Putamen (tissue), 1 donor: ENCODE data around the gene MARCKSL1.
A peak's percentile ranks its signal among the peaks of the same experiment; 100 is the strongest.
"Not testable (repeated sequence)": the region's sequence is repeated elsewhere in the genome, so short reads cannot be mapped to it uniquely, and the experiment has no call there.

Experiments
- DNase-seq: peaks from one replicate; pipeline ENCODE4 v3.0.0-alpha.2; 2016; ENCODE audit warnings: low spot score

The MARCKSL1 gene

GRCh38 chr1:32335790-32336590 lies at the start of gene MARCKSL1:
MARCKSL1 (minus strand) TSS chr1:32336233; CDS start chr1:32336033, 200 bp downstream.
- peak; percentile 86 for DNase-seq

GRCh38 chr1:32380057-32380456 lies 44.0 kb upstream of the MARCKSL1 start:
- DNase-seq = no peak

GRCh38 chr1:32377541-32378220 lies 41.6 kb upstream of the MARCKSL1 start:
- no peak for DNase-seq

GRCh38 chr1:32376199-32376598 lies 40.2 kb upstream of the MARCKSL1 start:
- no peak for DNase-seq

- DNase-seq = no peak
Measured at GRCh38 chr1:32373996-32374592, 38.1 kb upstream of the MARCKSL1 start.

- no peak for DNase-seq
Measured at GRCh38 chr1:32372149-32372756, 36.2 kb upstream of the MARCKSL1 start.

- no peak for DNase-seq
Measured at GRCh38 chr1:32367912-32368635, 32.0 kb upstream of the MARCKSL1 start.

- no peak for DNase-seq
Measured at GRCh38 chr1:32365445-32365844, 29.4 kb upstream of the MARCKSL1 start.

GRCh38 chr1:32364836-32365235 lies 28.8 kb upstream of the MARCKSL1 start:
- DNase-seq = no peak

- no peak for DNase-seq
Measured at GRCh38 chr1:32363713-32364112, 27.7 kb upstream of the MARCKSL1 start.

- no peak for DNase-seq
Measured at GRCh38 chr1:32362474-32363313, 26.7 kb upstream of the MARCKSL1 start, which contains the start of the genes FAM229A and TSSK3. FAM229A (minus strand) TSS chr1:32362485; CDS start chr1:32362091, 394 bp downstream. TSSK3 (plus strand) TSS chr1:32362539; CDS start chr1:32362702, 163 bp downstream.

GRCh38 chr1:32361674-32362473 lies 25.8 kb upstream of the MARCKSL1 start:
- DNase-seq = peak; percentile 61

- DNase-seq = no peak
Measured at GRCh38 chr1:32361308-32361673, 25.3 kb upstream of the MARCKSL1 start.

GRCh38 chr1:32358435-32358834 lies 22.4 kb upstream of the MARCKSL1 start:
- DNase-seq = no peak

- DNase-seq = no peak
Measured at GRCh38 chr1:32357614-32358013, 21.6 kb upstream of the MARCKSL1 start.

GRCh38 chr1:32356478-32356877 lies 20.4 kb upstream of the MARCKSL1 start:
- DNase-seq = no peak

GRCh38 chr1:32355778-32356177 lies 19.7 kb upstream of the MARCKSL1 start:
- not testable (repeated sequence) for DNase-seq

- DNase-seq = no peak
Measured at GRCh38 chr1:32353886-32354570, 18.0 kb upstream of the MARCKSL1 start.

GRCh38 chr1:32353431-32353830 lies 17.4 kb upstream of the MARCKSL1 start:
- no peak for DNase-seq
